Heart right ventricle (tissue), 16 donors: ENCODE data around the gene FGFR4. TPM values are rescaled to one million over a fixed set of nuclear protein-coding genes. Genes with fewer than 3 reads are reported as not detected.
A peak's percentile ranks its signal among the peaks of the same experiment; 100 is the strongest.

Experiments
- ATAC-seq, 8 donors: fragments of 200-7000 bp; cut with Tn5 transposase; one replicate each; pipeline ENCODE4 v1.9.1; 2020; ENCODE audit warnings: mild to moderate bottlenecking in 8 of 8, moderate library complexity in 8 of 8, moderate number of reproducible peaks in 1 of 8
- DNase-seq, 2 donors: peaks; one replicate each; pipeline ENCODE4 v3.0.0-alpha.2; 2020
- H3K27ac ChIP-seq, 10 donors: fragments of 200-600 bp; sonication (generic) in 2 of 10; one replicate each; pipeline versions ENCODE4 v1.5.0 to v1.8.0; 2020 to 2022; ENCODE audit warnings: mild to moderate bottlenecking in 3 of 10
- H3K27me3 ChIP-seq, 7 donors: fragments of 200-600 bp; one replicate each; pipeline ENCODE4 v1.8.0; 2021 to 2022; ENCODE audit warnings: mild to moderate bottlenecking in 2 of 7
- H3K36me3 ChIP-seq, 9 donors: fragments of 200-600 bp; sonication (generic) in 1 of 9; one replicate each; pipeline versions ENCODE4 v1.5.0 to v1.8.0; 2020 to 2022; ENCODE audit warnings: mild to moderate bottlenecking in 2 of 9
- H3K4me1 ChIP-seq, 9 donors: fragments of 200-600 bp; sonication (generic) in 1 of 9; one replicate each; pipeline versions ENCODE4 v1.5.0 to v1.8.0; 2020 to 2022; ENCODE audit warnings: mild to moderate bottlenecking in 4 of 9
- H3K4me3 ChIP-seq, 10 donors: fragments of 200-600 bp; sonication (generic) in 2 of 10; one replicate each; pipeline versions ENCODE4 v1.5.0 to v1.8.0; 2020 to 2022; ENCODE audit warnings: mild to moderate bottlenecking in 7 of 10, moderate library complexity in 2 of 10
- H3K9me3 ChIP-seq, 11 donors: fragments of 200-600 bp in 10 of 11; sonication (generic) in 2 of 11; one replicate each; pipeline versions ENCODE4 v1.5.0 to v1.8.0; 2013 to 2022; ENCODE audit warnings: mild to moderate bottlenecking in 2 of 11, control low read depth in 1 of 11, moderate library complexity in 1 of 11
- CTCF ChIP-seq, 9 donors: fragments of 200-600 bp; sonication (generic) in 2 of 9; IDR thresholded peaks; one replicate each; pipeline versions ENCODE4 v1.5.0 to v1.8.0; 2021 to 2022; ENCODE audit warnings: antibody characterized with exemption in 9 of 9, mild to moderate bottlenecking in 5 of 9, moderate library complexity in 1 of 9
- WGBS, 2 donors: extraction: QIAGEN DNeasy Blood & Tissue Kit; methylation state at CpG; one replicate each; pipeline ENCODE4 v1.1.7; 2013; ENCODE audit warnings: inconsistent platforms in 1 of 2; 5-methylcytosine and 5-hydroxymethylcytosine counted together
- intact Hi-C, 10 donors: fragments of 100-400 bp; cut with DNase I; formaldehyde crosslinking; loops; one replicate each; pipeline versions ENCODE4 v1.11.1 to v1.14.2; 2022
- polyA plus RNA-seq, 2 donors: library from polyadenylated mRNA; stranded (reverse); fragments of 200-250 nt; gene quantifications; one replicate each; pipeline ENCODE4 v1.2.3, GENCODE V29; 2013
- total RNA-seq, 10 donors: library from RNA; stranded (reverse); fragmentation: NEBNext Ultra II Directional in 3 of 10; extraction: Animal tissue kit (Norgen Biotek cat#: 25700) in 3 of 10; gene quantifications; one replicate each; pipeline versions ENCODE4 v1.2.1 to v1.2.4, GENCODE V29; 2021 to 2023
- donor health status: Arrhythmogenic right ventricular cardiomyopathy.
- donor health status: ischemic (EF 13 %, LVEDD 7.1; RV severe dilation, severe dysfunction).
- donor health status: healthy with polysubstance abuse.
- donor health status: DM: no; HTN: yes; CAD: no.
- donor health status: DM: no; HTN: no; CAD: no.
- donor health status: ischemic (EF 25% LVEDD 6.9; RV normal size, moderate dysfunction).
- donor health status: ischemic (EF 25% LVEDD 5.7; RV mildly dilated, moderate dysfunction).
- donor health status: healthy.
- donor health status: DM: yes; HTN: yes; CAD: no.
- donor health status: Ischemic cardiomyopathy.
- donor health status: ischemic (EF 35%, LVEDD 5.7; RV mildly dilated, moderate dysfunction).
- donor health status: nonischemic (EF 11% LVEDD 7.7; RV severe dilation, severe dysfunction).
- donor health status: DM: yes; HTN: yes; CAD: no.
- donor health status: PGD.
- donor health status: ischemic (EF 29% LVEDD 5.4; RV normal size, mild dysfunction).
- donor health status: nonischemic (EF 23%, LVEDD 6.1; RV moderate dilation, normal function).

FGFR4 gene
- total and polyA plus RNA-seq, 12 donors: 0.25 to 2.7 (median 0.53) TPM; not detected in 1

- TF ChIP-seq CTCF (IDR thresholded peaks at IDR 0.05): no peak
- no peak for ATAC-seq
- Histone ChIP-seq H3K36me3 (no peaks in the 10 kb centered on the region), H3K4me3 (no peak overlapping the region), H3K27ac (peak overlapping the region in 1 of 10 donors; percentile 30), H3K27me3 (peaks cover 7 to 23% (median 15%) of the 10 kb centered on the region in 7 donors), H3K9me3 (no peaks in the 10 kb centered on the region), H3K4me1 (peaks cover 8 to 38% (median 32%) of the 10 kb centered on the region in 9 donors)
- 86 to 90% methylated on average over 21 of the region's 21 CpGs for WGBS, 2 donors
- intact Hi-C loops: no loop called here
- DNase-seq: no peak
Measured at GRCh38 chr5:177089825-177090641, 3.3 kb downstream of the FGFR4 start.

GRCh38 chr5:177090813-177091212 is 4.1 kb downstream of the FGFR4 start:
- intact Hi-C loops: no loop called here
- 96 to 97% methylated on average over 13 of the region's 13 CpGs for WGBS, 2 donors
- Histone ChIP-seq H3K36me3 (no peaks in the 10 kb centered on the region), H3K4me1 (peaks cover 14 to 45% (median 39%) of the 10 kb centered on the region in 9 donors), H3K27me3 (peaks cover 7 to 17% (median 12%) of the 10 kb centered on the region in 7 donors), H3K27ac (no peak overlapping the region), H3K9me3 (no peaks in the 10 kb centered on the region), H3K4me3 (no peak overlapping the region)
- TF ChIP-seq CTCF (IDR thresholded peaks at IDR 0.05): no peak
- no peak for ATAC-seq
- no peak for DNase-seq

GRCh38 chr5:177091232-177091631 is 4.5 kb downstream of the FGFR4 start:
- ATAC-seq (no peak), DNase-seq (no peak)
- Histone ChIP-seq H3K4me1 (peaks cover 14 to 45% (median 39%) of the 10 kb centered on the region in 9 donors), H3K4me3 (no peak overlapping the region), H3K27ac (no peak overlapping the region), H3K27me3 (peaks cover 7 to 17% (median 12%) of the 10 kb centered on the region in 7 donors), H3K9me3 (no peaks in the 10 kb centered on the region), H3K36me3 (no peaks in the 10 kb centered on the region)
- no peak for TF ChIP-seq CTCF (IDR thresholded peaks at IDR 0.05)
- 83% methylated on average over 3 of the region's 3 CpGs for WGBS, 2 donors
- intact Hi-C loops: no loop called here

- peaks cover under 1 to 10% (median 4%) of the 10 kb centered on the region in 7 donors for H3K27me3 ChIP-seq
- WGBS, 2 donors: 93% methylated on average over 32 of the region's 32 CpGs
- H3K4me3 ChIP-seq: no peak overlapping the region
- peaks cover 9 to 38% (median 31%) of the 10 kb centered on the region in 9 donors for H3K4me1 ChIP-seq
- H3K27ac ChIP-seq: no peak overlapping the region
- H3K36me3 ChIP-seq: no peaks in the 10 kb centered on the region
- intact Hi-C loops: no loop called here
- no peak for TF ChIP-seq CTCF (IDR thresholded peaks at IDR 0.05)
- DNase-seq: no peak
- H3K9me3 ChIP-seq: no peaks in the 10 kb centered on the region
- no peak for ATAC-seq
Measured at GRCh38 chr5:177092178-177093081, 5.7 kb downstream of the FGFR4 start.
